ENCODE data around the gene THUMPD1.

- no peak for TF ChIP-seq EZH2phosphoT487 (IDR thresholded peaks at IDR 0.05)
- TF ChIP-seq CTCF (IDR thresholded peaks at IDR 0.05), result no peak
- TF ChIP-seq EZH2 (IDR thresholded peaks at IDR 0.05), result no peak
Observed at GRCh38 chr16:20763461-20764232, 22.0 kb upstream of the THUMPD1 start, which contains the start of gene ACSM3.
